ENCODE results near the gene ACKR1.

The ACKR1 gene

GRCh38 chr1:159204161-159205141 is at the start of gene ACKR1:
Gene ACKR1 (plus strand): TSS chr1:159204875. CDS start chr1:159204960, 85 bp downstream.
- TF ChIP-seq CTCF (IDR thresholded peaks at IDR 0.05; ENCODE audit: low read depth, low read length), result no peak
- H3K4me3 ChIP-seq (ENCODE audit: low read depth, low read length), result no peak within 1 kb of the TSS

- H3K4me3 ChIP-seq (ENCODE audit: low read depth, low read length), result no peak overlapping the region
These were observed 43.5 kb upstream of the ACKR1 start for GRCh38 chr1:159161001-159161718.

GRCh38 chr1:159161719-159162026 is 43.0 kb upstream of the ACKR1 start:
- no peak for TF ChIP-seq CTCF (IDR thresholded peaks at IDR 0.05; ENCODE audit: low read depth, low read length)
- no peak overlapping the region for H3K4me3 ChIP-seq (ENCODE audit: low read depth, low read length)

More at GRCh38 chr1:159161001-159161718, 43.5 kb upstream of the ACKR1 start:
- TF ChIP-seq CTCF (IDR thresholded peaks at IDR 0.05; ENCODE audit: low read depth, low read length), result peak; percentile 96

GRCh38 chr1:159162516-159163265 is 42.0 kb upstream of the ACKR1 start:
- TF ChIP-seq CTCF (IDR thresholded peaks at IDR 0.05; ENCODE audit: low read depth, low read length), result no peak
- H3K4me3 ChIP-seq (ENCODE audit: low read depth, low read length), result no peak overlapping the region

GRCh38 chr1:159163614-159164228 is 41.0 kb upstream of the ACKR1 start:
- no peak overlapping the region for H3K4me3 ChIP-seq (ENCODE audit: low read depth, low read length)
- no peak for TF ChIP-seq CTCF (IDR thresholded peaks at IDR 0.05; ENCODE audit: low read depth, low read length)

GRCh38 chr1:159168043-159168442 is 36.6 kb upstream of the ACKR1 start:
- no peak overlapping the region for H3K4me3 ChIP-seq (ENCODE audit: low read depth, low read length)
- TF ChIP-seq CTCF (IDR thresholded peaks at IDR 0.05; ENCODE audit: low read depth, low read length), result no peak
